Gastrocnemius medialis (tissue), 4 donors: ENCODE measurements around the gene AGO3.

ENCODE experiments used
- POLR2A ChIP-seq, 2 donors: fragments of 450-650 bp; IDR thresholded peaks; one replicate each; pipeline ENCODE4 v1.6.1; 2017; ENCODE audit warnings: antibody characterized with exemption in 2 of 2, mild to moderate bottlenecking in 2 of 2, moderate library complexity in 2 of 2
- TF ChIP-seq, protein P1 (sequence below), 5 experiments: fragments of 450-650 bp in 3 of 5; fragments of 200-600 bp in 2 of 5; sonication (generic) in 2 of 5; IDR thresholded peaks in 4 of 5; conservative IDR thresholded peaks in 1 of 5; 1 replicate in 4 of 5; 2 replicates in 1 of 5; pipeline ENCODE4 v1.5.1; 2016 to 2019; ENCODE audit warnings: antibody characterized with exemption in 5 of 5, mild to moderate bottlenecking in 3 of 5, moderate library complexity in 3 of 5

DNA sequence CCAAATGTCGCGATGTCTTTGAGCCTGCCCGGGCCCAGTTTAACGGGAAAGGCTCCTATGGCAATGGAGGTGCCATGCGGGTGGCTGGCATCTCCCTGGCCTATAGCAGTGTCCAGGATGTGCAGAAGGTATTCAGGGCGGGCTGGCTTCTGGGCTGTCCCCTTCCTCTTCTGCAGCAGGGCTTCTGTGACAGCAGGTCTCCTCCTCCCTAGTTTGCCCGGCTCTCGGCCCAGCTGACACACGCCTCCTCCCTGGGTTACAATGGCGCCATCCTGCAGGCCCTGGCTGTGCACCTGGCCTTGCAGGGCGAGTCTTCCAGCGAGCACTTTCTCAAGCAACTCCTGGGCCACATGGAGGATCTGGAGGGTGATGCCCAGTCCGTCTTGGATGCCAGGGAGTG lies 160.8 kb downstream of the AGO3 start:
- TF ChIP-seq, protein P1, sequence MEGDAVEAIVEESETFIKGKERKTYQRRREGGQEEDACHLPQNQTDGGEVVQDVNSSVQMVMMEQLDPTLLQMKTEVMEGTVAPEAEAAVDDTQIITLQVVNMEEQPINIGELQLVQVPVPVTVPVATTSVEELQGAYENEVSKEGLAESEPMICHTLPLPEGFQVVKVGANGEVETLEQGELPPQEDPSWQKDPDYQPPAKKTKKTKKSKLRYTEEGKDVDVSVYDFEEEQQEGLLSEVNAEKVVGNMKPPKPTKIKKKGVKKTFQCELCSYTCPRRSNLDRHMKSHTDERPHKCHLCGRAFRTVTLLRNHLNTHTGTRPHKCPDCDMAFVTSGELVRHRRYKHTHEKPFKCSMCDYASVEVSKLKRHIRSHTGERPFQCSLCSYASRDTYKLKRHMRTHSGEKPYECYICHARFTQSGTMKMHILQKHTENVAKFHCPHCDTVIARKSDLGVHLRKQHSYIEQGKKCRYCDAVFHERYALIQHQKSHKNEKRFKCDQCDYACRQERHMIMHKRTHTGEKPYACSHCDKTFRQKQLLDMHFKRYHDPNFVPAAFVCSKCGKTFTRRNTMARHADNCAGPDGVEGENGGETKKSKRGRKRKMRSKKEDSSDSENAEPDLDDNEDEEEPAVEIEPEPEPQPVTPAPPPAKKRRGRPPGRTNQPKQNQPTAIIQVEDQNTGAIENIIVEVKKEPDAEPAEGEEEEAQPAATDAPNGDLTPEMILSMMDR (IDR thresholded peaks at IDR 0.05 in 4 of 5, conservative IDR thresholded peaks at IDR 0.05 in 1 of 5), result no peak
- no peak for TF ChIP-seq POLR2A (IDR thresholded peaks at IDR 0.05)
